ENCODE measurements around the gene MBTPS1.

- TF ChIP-seq CTCF (IDR thresholded peaks at IDR 0.05) (no peak), POLR2A (IDR thresholded peaks at IDR 0.05) (no peak), POLR2AphosphoS5 (IDR thresholded peaks at IDR 0.05) (no peak), EP300 (IDR thresholded peaks at IDR 0.05) (no peak)
These were observed 72.6 kb downstream of the MBTPS1 start for GRCh38 chr16:84044118-84044488.

Measured in stomach (tissue), 4 donors.